HepG2 (cell line): ENCODE data around the gene USP36. TPM values are rescaled to one million over a fixed set of nuclear protein-coding genes. Genes with fewer than 3 reads are reported as not detected.
A peak's percentile ranks its signal among the peaks of the same experiment; 100 is the strongest.

Source experiments
- ATAC-seq: fragments of 200-7000 bp; cut with Tn5 transposase; 3 replicates; pipeline ENCODE4 v1.9.1; 2020; ENCODE audit warnings: mild to moderate bottlenecking, moderate library complexity
- BruUV-seq: library from RNA; stranded (reverse); fragments of 400-500 nt; replicated peaks from 2 replicates; lab custom pipeline; 2021; lab: Mats Ljungman, UMichigan
- CTCF ChIA-PET: fragments of 300-600 bp; formaldehyde crosslinking; extraction: SDS; loops from one replicate; lab custom pipeline; 2021; ENCODE audit warnings: low total read pairs, inconsistent platforms, low intra/inter-chr PET ratio; lab: Yijun Ruan, JAX
- POLR2A ChIA-PET: fragments of 350-600 bp; sonication (Branson Sonifier 250); formaldehyde crosslinking; loops from one replicate; lab custom pipeline; 2020; ENCODE audit warnings: antibody characterized with exemption, inconsistent platforms; lab: Yijun Ruan, JAX
- DNase-seq: peaks from one replicate; pipeline ENCODE4 v3.0.0-alpha.2; 2015; ENCODE audit warnings: low spot score
- FAIRE-seq: peaks from 3 replicates; lab custom pipeline; 2011; peaks lifted over from hg19 to GRCh38; lab: Jason Lieb, UNC
- H2AFZ ChIP-seq: one replicate; pipeline ENCODE4 v1.6.1; 2011; ENCODE audit warnings: low read length, inconsistent platforms
- H3K27ac ChIP-seq: fragments of 300-600 bp; 3 replicates; pipeline ENCODE4 v1.8.0; 2011; ENCODE audit warnings: mixed run types, mild to moderate bottlenecking, mixed read lengths, low read length, inconsistent platforms; ENCODE audit not compliant: insufficient read depth; ENCODE audit errors: extremely low read length
- H3K27me3 ChIP-seq, 2 experiments: fragments of 200-600 bp in 1 of 2; 2 replicates in 1 of 2; 3 replicates in 1 of 2; pipeline versions ENCODE4 v1.6.0 to v1.8.0; 2011; ENCODE audit warnings: low read length in 2 of 2, mild to moderate bottlenecking in 2 of 2, moderate library complexity in 2 of 2, inconsistent platforms in 1 of 2; ENCODE audit not compliant: insufficient read depth in 2 of 2, control insufficient read depth in 1 of 2
- H3K36me3 ChIP-seq, 2 experiments: fragments of 200-600 bp in 1 of 2; replicated peaks in 1 of 2; 2 replicates in 1 of 2; 3 replicates in 1 of 2; pipeline versions ENCODE4 v1.5.1 to v1.8.0; 2011; ENCODE audit warnings: low read length in 2 of 2, inconsistent platforms in 1 of 2; ENCODE audit not compliant: insufficient read depth in 2 of 2, control insufficient read depth in 1 of 2
- H3K4me1 ChIP-seq: 2 replicates; pipeline ENCODE4 v1.5.1; 2012; ENCODE audit warnings: low read length, inconsistent platforms; ENCODE audit not compliant: insufficient read depth
- H3K4me2 ChIP-seq: 2 replicates; pipeline ENCODE4 v1.6.0; 2011; ENCODE audit warnings: low read depth, low read length, inconsistent platforms
- H3K4me3 ChIP-seq, 3 experiments: fragments of 200-600 bp in 1 of 3; sonication (generic), shearing (Covaris generic) in 1 of 3; replicated peaks in 1 of 3; 2 replicates each; pipeline ENCODE4 v1.5.1; 2011 to 2016; ENCODE audit warnings: low read length in 3 of 3, inconsistent platforms in 2 of 3, low read depth in 2 of 3, mild to moderate bottlenecking in 2 of 3, control low read depth in 1 of 3, mixed read lengths in 1 of 3; ENCODE audit not compliant: insufficient read depth in 1 of 3
- H3K79me2 ChIP-seq: one replicate; pipeline ENCODE4 v1.6.1; 2011; ENCODE audit warnings: low read length, inconsistent platforms; ENCODE audit not compliant: insufficient read depth
- H3K9ac ChIP-seq: 2 replicates; pipeline ENCODE4 v1.6.0; 2011; ENCODE audit warnings: mild to moderate bottlenecking, low read depth, low read length, inconsistent platforms; ENCODE audit not compliant: insufficient read depth
- H3K9me3 ChIP-seq: 2 replicates; pipeline ENCODE4 v1.5.1; 2012; ENCODE audit warnings: mild to moderate bottlenecking, low read length
- H4K20me1 ChIP-seq: 2 replicates; pipeline ENCODE4 v1.6.0; 2011; ENCODE audit warnings: inconsistent platforms, mild to moderate bottlenecking, low read length, moderate library complexity; ENCODE audit not compliant: insufficient read depth
- ATF1 ChIP-seq: IDR thresholded peaks from 2 replicates; pipeline ENCODE4 v1.6.1; 2016; ENCODE audit warnings: mild to moderate bottlenecking, control low read depth
- ETV5 ChIP-seq: IDR thresholded peaks from 2 replicates; pipeline ENCODE4 v1.6.1; 2018; ENCODE audit warnings: missing biosample characterization, missing genetic modification reagents, inconsistent platforms, borderline replicate concordance
- JUN ChIP-seq: sonication (generic); formaldehyde crosslinking; IDR thresholded peaks from 2 replicates; pipeline ENCODE4 v1.4.0; 2020; ENCODE audit warnings: mild to moderate bottlenecking, missing genetic modification reagents
- PHF21A ChIP-seq: sonication (generic); formaldehyde crosslinking; IDR thresholded peaks from 2 replicates; pipeline ENCODE4 v1.5.0; 2020; ENCODE audit warnings: mild to moderate bottlenecking, missing genetic modification reagents
- TRIM22 ChIP-seq: fragments of 450-650 bp; IDR thresholded peaks from 2 replicates; pipeline ENCODE4 v1.6.1; 2017
- ZFP90 ChIP-seq: sonication (generic); formaldehyde crosslinking; IDR thresholded peaks from 2 replicates; pipeline ENCODE4 v1.8.0; 2022; ENCODE audit warnings: missing genetic modification reagents, mild to moderate bottlenecking, inconsistent platforms, borderline replicate concordance
- ZNF124 ChIP-seq: sonication (generic); formaldehyde crosslinking; IDR thresholded peaks from 2 replicates; pipeline ENCODE4 v1.4.0; 2020; ENCODE audit warnings: missing genetic modification reagents
- ZNF335 ChIP-seq: sonication (generic); formaldehyde crosslinking; IDR thresholded peaks from 2 replicates; pipeline ENCODE4 v1.4.0; 2020; ENCODE audit warnings: missing genetic modification reagents
- ZNF788 ChIP-seq: sonication (generic); formaldehyde crosslinking; IDR thresholded peaks from 2 replicates; pipeline ENCODE4 v1.5.0; 2020; ENCODE audit warnings: mild to moderate bottlenecking, missing genetic modification reagents, borderline replicate concordance
- WGBS: methylation state at CpG from one replicate; pipeline ENCODE4 v1.1.6; 2017; ENCODE audit warnings: low lambda C conversion rate; 5-methylcytosine and 5-hydroxymethylcytosine counted together
- in situ Hi-C: cut with HindIII; loops from 2 replicates; pipeline ENCODE4 v1.10.0; 2017; ENCODE audit warnings: low pct_unique_long_range_greater_than_20kb; ENCODE audit not compliant: extremely low pct_ligation_motif_present
- intact Hi-C: fragments of 100-400 bp; cut with micrococcal nuclease; formaldehyde crosslinking; loops from one replicate; pipeline ENCODE4 v1.10.0; 2022; ENCODE audit not compliant: unreplicated experiment
- polyA plus RNA-seq, 8 experiments: library from polyadenylated mRNA; depleted of rRNA in 3 of 8; stranded (reverse) in 7 of 8; unstranded in 1 of 8; fragments of >200 nt; fragmentation: Illumina TruSeq in 4 of 8; extraction: Trizol in 4 of 8; gene quantifications; 2 replicates each; pipeline versions ENCODE4 v1.2.1 to v1.2.3, GENCODE V29; 2011 to 2016; ENCODE audit warnings: low read depth in 4 of 8, missing spikeins in 1 of 8, mixed read lengths in 1 of 8; ENCODE audit not compliant: insufficient read depth in 1 of 8
- total RNA-seq, 5 experiments: library from RNA; depleted of rRNA; stranded (reverse); fragments of >200 nt; fragmentation: Illumina TruSeq; extraction: Trizol; gene quantifications; 2 replicates each; pipeline ENCODE4 v1.2.3, GENCODE V29; 2016; ENCODE audit warnings: low read depth in 1 of 5
- TF ChIP-seq, protein P1 (sequence below), 2 experiments: fragments of 450-650 bp in 1 of 2; sonication (generic) in 1 of 2; formaldehyde crosslinking in 1 of 2; IDR thresholded peaks; 2 replicates each; pipeline versions ENCODE4 v1.6.1 to v1.8.0; 2016 to 2022; ENCODE audit warnings: antibody characterized with exemption in 1 of 2, mild to moderate bottlenecking in 1 of 2, missing genetic modification reagents in 1 of 2

The USP36 gene
- total and polyA plus RNA-seq, 2 of the 13 experiments (the other 11 are each of a cell fraction or from before 2014, with no cell fraction given), result 29.6 to 45.9 TPM

DNA sequence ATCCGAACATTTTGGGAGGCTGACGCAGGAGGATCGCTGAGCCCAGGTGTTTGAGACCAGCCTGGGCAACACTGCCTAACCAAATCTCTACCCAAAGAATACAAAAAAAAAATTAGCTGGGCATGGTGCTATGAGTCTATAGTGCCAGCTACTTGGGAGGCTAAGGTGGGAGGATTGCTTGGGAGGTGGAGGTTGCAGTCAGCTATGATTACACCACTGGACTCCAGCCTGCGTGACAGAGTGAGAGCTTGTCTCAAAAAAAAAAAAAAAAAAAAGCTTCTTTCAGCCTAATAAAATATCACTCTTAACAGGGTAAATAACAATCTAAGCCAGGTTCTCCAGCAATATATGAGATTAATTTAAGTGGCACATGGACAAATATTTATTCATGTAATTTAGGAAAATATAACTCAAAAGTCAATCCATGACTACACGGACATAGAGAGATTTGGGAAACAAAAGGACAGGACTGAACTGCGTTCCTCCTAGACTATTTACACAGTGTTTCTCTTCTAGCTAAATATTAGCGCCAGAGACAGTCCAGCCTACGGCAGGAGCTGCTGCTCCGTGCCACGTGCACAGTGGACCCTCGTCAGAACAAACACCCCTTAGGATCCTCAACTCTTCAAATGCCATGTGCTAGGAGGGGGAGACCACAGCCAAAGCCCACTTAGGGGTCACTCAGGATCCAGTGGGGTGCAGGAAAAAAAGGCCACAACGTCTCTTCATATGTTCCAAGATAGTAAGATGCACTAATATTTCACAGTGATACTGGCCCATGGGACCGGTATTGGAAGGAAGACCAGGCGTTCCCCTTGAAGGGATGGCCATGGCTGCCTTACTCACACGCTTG is 8.7 kb downstream of the USP36 start (continued):
- TF ChIP-seq PHF21A (CRISPR knock-in tag) (peak; percentile 65), ETV5 (CRISPR knock-in tag) (no peak; the same call in 1 of the 2 replicates), ATF1 (no peak), JUN (CRISPR knock-in tag) (no peak), ZNF335 (no peak), ZNF788 (CRISPR knock-in tag) (peak; percentile 26; the same call in 1 of the 2 replicates), TRIM22 (no peak), ZNF124 (0 out of 2 replicates have a peak, but pooled peaks have one; percentile 22)

DNA sequence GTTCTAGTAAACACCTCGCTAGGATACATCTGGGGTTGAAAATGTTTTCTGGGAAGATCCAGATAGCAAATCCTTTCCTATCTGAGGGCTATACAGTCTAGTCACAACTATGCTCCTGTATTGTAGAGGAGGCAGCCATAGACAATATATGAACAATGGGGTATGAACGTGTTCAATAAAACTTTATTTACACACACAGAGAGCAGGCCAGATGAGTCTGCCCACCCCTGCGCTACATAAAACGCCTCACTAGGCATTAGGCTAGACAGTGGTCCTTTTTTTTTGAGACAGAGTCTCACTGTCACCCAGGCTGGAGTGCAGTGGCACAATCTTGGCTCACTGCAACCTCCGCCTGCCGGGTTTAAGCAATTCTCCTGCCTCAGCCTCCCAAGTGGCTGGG is 11.1 kb downstream of the USP36 start:
- POLR2A ChIA-PET, result no interaction called here
- ATAC-seq, result no peak
- peaks cover 24% of the 10 kb centered on the region for H3K4me1 ChIP-seq
- H3K36me3 ChIP-seq, result peaks cover 51 to 90% of the 10 kb centered on the region in 2 experiments
- no peak overlapping the region for H3K27ac ChIP-seq
- H3K27me3 ChIP-seq, result no peaks in the 10 kb centered on the region
- TF ChIP-seq, protein P1, sequence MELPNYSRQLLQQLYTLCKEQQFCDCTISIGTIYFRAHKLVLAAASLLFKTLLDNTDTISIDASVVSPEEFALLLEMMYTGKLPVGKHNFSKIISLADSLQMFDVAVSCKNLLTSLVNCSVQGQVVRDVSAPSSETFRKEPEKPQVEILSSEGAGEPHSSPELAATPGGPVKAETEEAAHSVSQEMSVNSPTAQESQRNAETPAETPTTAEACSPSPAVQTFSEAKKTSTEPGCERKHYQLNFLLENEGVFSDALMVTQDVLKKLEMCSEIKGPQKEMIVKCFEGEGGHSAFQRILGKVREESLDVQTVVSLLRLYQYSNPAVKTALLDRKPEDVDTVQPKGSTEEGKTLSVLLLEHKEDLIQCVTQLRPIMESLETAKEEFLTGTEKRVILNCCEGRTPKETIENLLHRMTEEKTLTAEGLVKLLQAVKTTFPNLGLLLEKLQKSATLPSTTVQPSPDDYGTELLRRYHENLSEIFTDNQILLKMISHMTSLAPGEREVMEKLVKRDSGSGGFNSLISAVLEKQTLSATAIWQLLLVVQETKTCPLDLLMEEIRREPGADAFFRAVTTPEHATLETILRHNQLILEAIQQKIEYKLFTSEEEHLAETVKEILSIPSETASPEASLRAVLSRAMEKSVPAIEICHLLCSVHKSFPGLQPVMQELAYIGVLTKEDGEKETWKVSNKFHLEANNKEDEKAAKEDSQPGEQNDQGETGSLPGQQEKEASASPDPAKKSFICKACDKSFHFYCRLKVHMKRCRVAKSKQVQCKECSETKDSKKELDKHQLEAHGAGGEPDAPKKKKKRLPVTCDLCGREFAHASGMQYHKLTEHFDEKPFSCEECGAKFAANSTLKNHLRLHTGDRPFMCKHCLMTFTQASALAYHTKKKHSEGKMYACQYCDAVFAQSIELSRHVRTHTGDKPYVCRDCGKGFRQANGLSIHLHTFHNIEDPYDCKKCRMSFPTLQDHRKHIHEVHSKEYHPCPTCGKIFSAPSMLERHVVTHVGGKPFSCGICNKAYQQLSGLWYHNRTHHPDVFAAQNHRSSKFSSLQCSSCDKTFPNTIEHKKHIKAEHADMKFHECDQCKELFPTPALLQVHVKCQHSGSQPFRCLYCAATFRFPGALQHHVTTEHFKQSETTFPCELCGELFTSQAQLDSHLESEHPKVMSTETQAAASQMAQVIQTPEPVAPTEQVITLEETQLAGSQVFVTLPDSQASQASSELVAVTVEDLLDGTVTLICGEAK (IDR thresholded peaks at IDR 0.05), result peak; percentile 65
- TF ChIP-seq, protein P1 (CRISPR knock-in tag; IDR thresholded peaks at IDR 0.05), result peak; percentile 98
- TF ChIP-seq ZFP90 (CRISPR knock-in tag), result no peak
- no peaks in the 10 kb centered on the region for H3K9me3 ChIP-seq
- CTCF ChIA-PET, result no interaction called here
- no peak for DNase-seq
- H3K4me3 ChIP-seq, result no peak overlapping the region
- H3K9ac ChIP-seq, result no peak overlapping the region
- peaks cover 25% of the 10 kb centered on the region for H3K79me2 ChIP-seq
- no TSS peak for BruUV-seq
- no peaks in the 10 kb centered on the region; the same call in 1 of the 2 replicates for H4K20me1 ChIP-seq
- FAIRE-seq, result no peak
- no peak overlapping the region for H3K4me2 ChIP-seq
- in situ Hi-C loops (no loop called here), intact Hi-C loops (loop anchor here (5.0 kb wide), 1 partner anchor 37 kb away; no protein-coding TSS in a partner anchor)
- H2AFZ ChIP-seq, result no peak overlapping the region
- 100% methylated on average over 6 of the region's 6 CpGs for WGBS
